ENCODE measurements around the gene HTT. TPM values are rescaled to one million over a fixed set of nuclear protein-coding genes. Genes with fewer than 3 reads are reported as not detected.

The HTT gene
- total and polyA plus RNA-seq, 10 of the 15 experiments (the other 5 are each of a cell fraction or from before 2014, with no cell fraction given): 3.3 to 113 (median 43.3) TPM

GRCh38 chr4:3261411-3262207, 187.1 kb downstream of the HTT start:
- Histone ChIP-seq H3K9me3 (replicated peaks; ENCODE audit: control insufficient read depth, insufficient read depth, low read length) (no peaks in the 10 kb centered on the region), H2AFZ (ENCODE audit: control insufficient read depth, low read depth, low read length) (no peak overlapping the region), H3K4me1 (ENCODE audit: control insufficient read depth, insufficient read depth, low read length) (peaks cover 3% of the 10 kb centered on the region; the same call in 1 of the 2 replicates), H3K4me3 (no peak overlapping the region), H3K27me3 (replicated peaks in 1 of 2; ENCODE audit: control insufficient read depth in 2 of 2, insufficient read depth in 2 of 2, low read length in 1 of 2) (no peaks in the 10 kb centered on the region; a peak in 1 of 4 replicates), H3K27ac (ENCODE audit: control insufficient read depth, insufficient read depth) (no peak overlapping the region), H3K36me3 (ENCODE audit: control insufficient read depth in 2 of 2, insufficient read depth in 2 of 2, low read length in 1 of 2) (no peaks in the 10 kb centered on the region), H3K79me2 (ENCODE audit: control insufficient read depth, insufficient read depth, low read length) (no peaks in the 10 kb centered on the region), H3K4me2 (ENCODE audit: control insufficient read depth, insufficient read depth) (no peak overlapping the region), H3K9ac (ENCODE audit: control insufficient read depth, insufficient read depth, low read length) (no peak overlapping the region), H4K20me1 (ENCODE audit: control insufficient read depth, insufficient read depth) (no peaks in the 10 kb centered on the region)
- ChIA-PET POLR2A (no interaction called here), RAD21 (ENCODE audit: unreplicated experiment) (no interaction called here), CTCF (no interaction called here), SMC1A (ENCODE audit: uncharacterized antibody, unreplicated experiment) (no interaction called here)
- DNase-seq (ENCODE audit: low read depth, low spot score): no peak
- TF ChIP-seq ZNF207 (IDR thresholded peaks at IDR 0.05; ENCODE audit: borderline replicate concordance) (no peak), BCL11A (IDR thresholded peaks at IDR 0.05; ENCODE audit: low read depth, low read length) (no peak), NR2C1 (IDR thresholded peaks at IDR 0.05) (no peak), RUNX3 (IDR thresholded peaks at IDR 0.05; ENCODE audit: low read length) (no peak), CHD2 (IDR thresholded peaks at IDR 0.05; ENCODE audit: borderline replicate concordance, low read depth, low read length) (no peak), BCLAF1 (IDR thresholded peaks at IDR 0.05) (no peak), ZBTB11 (CRISPR knock-in tag; IDR thresholded peaks at IDR 0.05) (no peak), MTA2 (IDR thresholded peaks at IDR 0.05; ENCODE audit: low read depth) (no peak), TAF1 (IDR thresholded peaks at IDR 0.05; ENCODE audit: borderline replicate concordance, low read depth, low read length) (no peak), MYB (IDR thresholded peaks at IDR 0.05; ENCODE audit: borderline replicate concordance, low read depth, low read length) (no peak), CHD1 (IDR thresholded peaks at IDR 0.05; ENCODE audit: low read depth, low read length) (no peak), SUZ12 (IDR thresholded peaks at IDR 0.05; ENCODE audit: unreplicated experiment) (no peak), MEF2B (IDR thresholded peaks at IDR 0.05; ENCODE audit: partially characterized antibody, poor library complexity, severe bottlenecking) (no peak)
- TF ChIP-seq, protein P1, sequence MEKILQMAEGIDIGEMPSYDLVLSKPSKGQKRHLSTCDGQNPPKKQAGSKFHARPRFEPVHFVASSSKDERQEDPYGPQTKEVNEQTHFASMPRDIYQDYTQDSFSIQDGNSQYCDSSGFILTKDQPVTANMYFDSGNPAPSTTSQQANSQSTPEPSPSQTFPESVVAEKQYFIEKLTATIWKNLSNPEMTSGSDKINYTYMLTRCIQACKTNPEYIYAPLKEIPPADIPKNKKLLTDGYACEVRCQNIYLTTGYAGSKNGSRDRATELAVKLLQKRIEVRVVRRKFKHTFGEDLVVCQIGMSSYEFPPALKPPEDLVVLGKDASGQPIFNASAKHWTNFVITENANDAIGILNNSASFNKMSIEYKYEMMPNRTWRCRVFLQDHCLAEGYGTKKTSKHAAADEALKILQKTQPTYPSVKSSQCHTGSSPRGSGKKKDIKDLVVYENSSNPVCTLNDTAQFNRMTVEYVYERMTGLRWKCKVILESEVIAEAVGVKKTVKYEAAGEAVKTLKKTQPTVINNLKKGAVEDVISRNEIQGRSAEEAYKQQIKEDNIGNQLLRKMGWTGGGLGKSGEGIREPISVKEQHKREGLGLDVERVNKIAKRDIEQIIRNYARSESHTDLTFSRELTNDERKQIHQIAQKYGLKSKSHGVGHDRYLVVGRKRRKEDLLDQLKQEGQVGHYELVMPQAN (conservative IDR thresholded peaks at IDR 0.05): no peak
- FAIRE-seq: no peak
- in situ Hi-C loops (cut with MboI) (no loop called here), intact Hi-C loops (cut with micrococcal nuclease; ENCODE audit: unreplicated experiment) (no loop called here)
- ATAC-seq: no peak
- 71% methylated on average over 35 of the region's 35 CpGs for WGBS (ENCODE audit: insufficient coverage, insufficient replicate concordance, low lambda C conversion rate, missing lambda C conversion rate)
- BruUV-seq (replicated peaks): no TSS peak

Data from GM12878 (cell line).